CD8-positive, alpha-beta memory T cell (primary cell): Measurements from ENCODE around the gene ZEB2. TPM values are rescaled to one million over a fixed set of nuclear protein-coding genes. Genes with fewer than 3 reads are reported as not detected.
A peak's percentile ranks its signal among the peaks of the same experiment; 100 is the strongest.

Experiments used
- CTCF ChIA-PET: fragments of 350-600 bp; sonication (Branson Sonifier 250); formaldehyde crosslinking; loops from one replicate; lab custom pipeline; 2021; ENCODE audit warnings: antibody characterized with exemption; lab: Charles Lee
- POLR2A ChIA-PET: fragments of 350-600 bp; sonication (Branson Sonifier 250); formaldehyde crosslinking; loops from one replicate; lab custom pipeline; 2021; ENCODE audit warnings: antibody characterized with exemption; lab: Charles Lee
- DNase-seq, 5 donors: peaks; one replicate each; pipeline versions ENCODE4 v3.0.0 to v3.0.0-alpha.2; 2020 to 2022; ENCODE audit warnings: mixed read lengths in 1 of 5
- H3K27ac ChIP-seq: one replicate; pipeline ENCODE4 v1.7.0; 2013; ENCODE audit warnings: low read depth, mild to moderate bottlenecking, low read length, moderate library complexity
- H3K27me3 ChIP-seq: 2 replicates; pipeline ENCODE4 v1.7.0; 2013; ENCODE audit warnings: low read length, mild to moderate bottlenecking; ENCODE audit not compliant: insufficient read depth, poor library complexity, severe bottlenecking
- H3K36me3 ChIP-seq: 2 replicates; pipeline ENCODE4 v1.7.0; 2013; ENCODE audit warnings: mild to moderate bottlenecking, low read length, moderate library complexity; ENCODE audit not compliant: insufficient read depth
- H3K4me1 ChIP-seq: 2 replicates; pipeline ENCODE4 v1.7.0; 2013; ENCODE audit warnings: mild to moderate bottlenecking, low read length, moderate library complexity; ENCODE audit not compliant: insufficient read depth
- H3K4me3 ChIP-seq: 2 replicates; pipeline ENCODE4 v1.7.0; 2013; ENCODE audit warnings: mild to moderate bottlenecking, low read length
- H3K9me3 ChIP-seq: 2 replicates; pipeline ENCODE4 v1.7.0; 2013; ENCODE audit warnings: mild to moderate bottlenecking, low read length
- H3K27ac Mint-ChIP-seq, 8 donors: one replicate each; pipeline ENCODE4 v1.8.0; 2020 to 2021; ENCODE audit warnings: mixed read lengths in 8 of 8, mild to moderate bottlenecking in 6 of 8, inconsistent platforms in 3 of 8, moderate library complexity in 3 of 8
- H3K27me3 Mint-ChIP-seq, 2 donors: one replicate each; pipeline ENCODE4 v1.8.0; 2020 to 2021; ENCODE audit warnings: mixed read lengths in 2 of 2, mild to moderate bottlenecking in 1 of 2, moderate library complexity in 1 of 2
- H3K36me3 Mint-ChIP-seq, 3 donors: one replicate each; pipeline ENCODE4 v1.8.0; 2020 to 2021; ENCODE audit warnings: mixed read lengths in 3 of 3, inconsistent platforms in 1 of 3, mild to moderate bottlenecking in 1 of 3
- H3K4me1 Mint-ChIP-seq, 3 donors: one replicate each; pipeline ENCODE4 v1.8.0; 2020 to 2021; ENCODE audit warnings: mixed read lengths in 3 of 3, inconsistent platforms in 1 of 3, mild to moderate bottlenecking in 1 of 3
- H3K4me3 Mint-ChIP-seq, 7 donors: one replicate each; pipeline ENCODE4 v1.8.0; 2020 to 2021; ENCODE audit warnings: mixed read lengths in 7 of 7, mild to moderate bottlenecking in 6 of 7, moderate library complexity in 4 of 7, inconsistent platforms in 2 of 7
- H3K9me3 Mint-ChIP-seq, 5 donors: one replicate each; pipeline ENCODE4 v1.8.0; 2020 to 2022; ENCODE audit warnings: mixed read lengths in 5 of 5, mild to moderate bottlenecking in 3 of 5, moderate library complexity in 2 of 5, inconsistent platforms in 1 of 5
- polyA plus RNA-seq: library from polyadenylated mRNA; unstranded; fragments of 300-500 nt; fragmentation: Illumina TruSeq; gene quantifications from one replicate; pipeline ENCODE4 v1.2.3, GENCODE V29; 2021
- total RNA-seq, 2 experiments: library from RNA; stranded (reverse); gene quantifications; one replicate each; pipeline ENCODE4 v1.2.3, GENCODE V29; 2021

Gene ZEB2
- total and polyA plus RNA-seq, 3 experiments from 2014 or later: 20.6 to 35.8 (median 32.7) TPM

DNA sequence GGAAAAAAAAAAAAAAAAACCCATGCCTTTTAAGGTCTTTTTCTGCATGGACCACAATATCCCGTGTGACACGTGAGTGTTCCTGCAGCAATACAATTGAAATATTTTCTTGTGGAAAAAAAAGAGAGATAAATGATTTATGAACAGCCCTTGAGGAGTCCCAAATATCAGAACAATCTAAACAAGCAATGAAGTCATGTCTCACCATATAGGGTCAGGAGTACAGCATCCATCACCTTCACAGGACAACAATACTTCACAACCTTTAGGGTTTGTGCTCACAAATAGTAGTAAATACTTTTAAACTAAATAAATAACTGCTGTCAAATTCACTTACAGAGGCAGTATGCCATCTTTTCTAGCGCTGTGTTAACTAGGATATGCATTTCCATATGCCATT, 87.9 kb downstream of the ZEB2 start:
- Histone ChIP-seq H3K27ac (no peak overlapping the region), H3K4me1 (no peaks in the 10 kb centered on the region), H3K9me3 (no peaks in the 10 kb centered on the region), H3K27me3 (no peaks in the 10 kb centered on the region), H3K4me3 (no peak overlapping the region), H3K36me3 (no peaks in the 10 kb centered on the region)
- Mint-ChIP-seq H3K4me1 (peaks cover 2 to 23% (median 22%) of the 10 kb centered on the region in 3 donors), H3K9me3 (no peaks in the 10 kb centered on the region), H3K36me3 (peaks cover 2 to 25% (median 9%) of the 10 kb centered on the region in 3 donors), H3K27me3 (no peaks in the 10 kb centered on the region), H3K27ac (peak overlapping the region in 1 of 8 donors; percentile 10), H3K4me3 (peak overlapping the region in 1 of 7 donors; percentile 19)
- ChIA-PET CTCF (no interaction called here), POLR2A (interaction anchor here (0.7 kb wide), 1 partner anchor 15 kb away, joined by 12 read pairs; no protein-coding TSS in a partner anchor)
- DNase-seq: no peak

DNA sequence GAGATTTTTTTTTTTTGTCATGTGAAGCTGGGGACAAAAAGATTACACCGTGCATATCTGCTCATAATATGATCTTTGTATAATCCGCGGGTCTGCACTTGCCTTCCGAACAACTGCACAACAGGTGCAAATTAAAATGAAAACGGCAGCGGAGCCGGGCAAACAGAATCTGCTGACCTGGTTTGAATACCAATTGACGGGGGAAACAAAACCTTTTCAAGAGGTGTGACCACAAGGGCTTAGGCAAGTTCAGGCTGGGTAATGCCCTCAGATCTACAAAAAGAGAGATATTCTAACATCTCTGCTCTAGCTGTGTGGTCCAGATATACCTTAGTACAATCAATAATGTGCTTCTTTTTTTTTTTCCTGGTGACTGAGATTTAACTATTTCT, 88.5 kb downstream of the ZEB2 start:
- no peaks in the 10 kb centered on the region for H3K9me3 ChIP-seq
- Mint-ChIP-seq H3K27me3 (no peaks in the 10 kb centered on the region), H3K4me1 (peaks cover 5 to 25% (median 25%) of the 10 kb centered on the region in 3 donors), H3K9me3 (no peaks in the 10 kb centered on the region), H3K27ac (no peak overlapping the region), H3K4me3 (no peak overlapping the region), H3K36me3 (peaks cover 2 to 26% (median 9%) of the 10 kb centered on the region in 3 donors)
- no peaks in the 10 kb centered on the region for H3K4me1 ChIP-seq
- no peaks in the 10 kb centered on the region for H3K36me3 ChIP-seq
- ChIA-PET CTCF (no interaction called here), POLR2A (interaction anchor here (0.7 kb wide), 1 partner anchor 16 kb away, joined by 12 read pairs; no protein-coding TSS in a partner anchor)
- DNase-seq: peak in 1 of 5 donors; percentile 29
- peak overlapping the region; percentile 30 for H3K27ac ChIP-seq
- no peak overlapping the region for H3K4me3 ChIP-seq
- H3K27me3 ChIP-seq: no peaks in the 10 kb centered on the region

DNA sequence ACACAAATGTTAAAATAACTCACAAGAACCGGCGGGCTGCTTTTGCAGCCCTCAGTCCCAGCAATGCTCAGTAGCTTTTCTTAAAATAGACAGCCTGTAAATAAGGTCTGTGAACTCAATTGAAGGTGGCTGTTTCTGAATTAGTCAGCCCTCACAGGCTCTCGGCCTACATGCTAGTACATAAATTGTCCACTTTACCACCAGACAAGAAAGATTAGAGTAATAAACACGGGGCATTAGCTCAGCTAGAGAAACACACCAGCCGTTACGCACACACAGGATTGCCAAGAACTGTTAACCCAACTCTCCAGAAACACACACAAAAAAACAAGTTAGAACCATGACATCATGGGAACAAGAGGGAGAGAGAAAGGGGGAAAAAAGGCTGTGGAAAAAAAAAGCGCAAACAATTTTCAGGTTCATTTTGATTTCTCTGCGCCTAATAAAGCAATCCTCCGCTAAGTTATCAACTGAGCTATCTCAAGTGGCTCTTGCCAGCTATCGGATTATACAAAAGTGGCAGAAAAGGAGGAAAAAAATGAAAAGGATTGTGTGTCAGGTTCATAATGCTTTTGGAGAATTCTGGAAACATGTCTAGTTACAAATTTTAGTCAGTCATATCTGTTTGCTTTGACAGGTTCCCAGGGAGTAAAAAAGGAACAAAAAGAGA, 89.1 kb downstream of the ZEB2 start:
- no peaks in the 10 kb centered on the region for H3K27me3 ChIP-seq
- Mint-ChIP-seq H3K9me3 (no peaks in the 10 kb centered on the region), H3K4me3 (no peak overlapping the region), H3K36me3 (peaks cover 2 to 28% (median 9%) of the 10 kb centered on the region in 3 donors), H3K27me3 (no peaks in the 10 kb centered on the region), H3K4me1 (peaks cover 5 to 28% (median 25%) of the 10 kb centered on the region in 3 donors), H3K27ac (no peak overlapping the region)
- DNase-seq: no peak
- CTCF ChIA-PET: no interaction called here
- H3K4me3 ChIP-seq: no peak overlapping the region
- no peaks in the 10 kb centered on the region for H3K36me3 ChIP-seq
- no peaks in the 10 kb centered on the region for H3K4me1 ChIP-seq
- POLR2A ChIA-PET: interaction anchor here (0.8 kb wide), 1 partner anchor 29 kb away, joined by 5 read pairs; no protein-coding TSS in a partner anchor
- peak overlapping the region; percentile 30 for H3K27ac ChIP-seq
- H3K9me3 ChIP-seq: no peaks in the 10 kb centered on the region

DNA sequence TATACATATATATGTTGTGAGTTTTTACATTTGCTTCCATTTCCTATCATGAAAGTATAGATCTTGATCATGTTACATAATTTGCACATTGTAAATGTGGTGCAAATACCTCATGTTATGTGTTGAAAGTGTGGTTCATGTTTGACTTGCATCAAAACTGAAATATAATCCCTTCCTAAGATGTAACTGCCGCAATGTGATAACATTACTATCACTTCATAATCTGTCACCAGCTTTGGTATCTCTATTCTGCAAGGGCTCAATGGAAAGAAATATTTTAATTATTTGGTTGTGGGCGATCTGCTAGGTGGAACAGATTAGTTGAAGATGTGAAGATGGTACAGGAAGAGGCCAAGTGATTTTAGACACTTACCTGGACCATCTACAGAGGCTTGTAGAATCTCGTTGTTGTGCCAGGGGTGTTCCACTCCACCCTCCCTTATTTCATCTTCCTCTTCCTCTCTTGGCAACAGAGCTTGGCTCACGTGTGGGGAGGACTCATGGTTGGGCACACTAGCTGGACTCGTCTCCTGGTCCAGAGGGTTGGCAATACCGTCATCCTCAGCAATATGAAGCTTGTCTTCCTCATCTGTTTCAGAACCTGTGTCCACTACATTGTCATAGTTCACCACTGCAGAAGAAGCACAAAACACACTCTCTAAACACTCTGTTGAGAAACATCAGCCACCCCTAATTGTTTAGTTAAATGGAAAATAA, 90.4 kb downstream of the ZEB2 start:
- H3K27ac Mint-ChIP-seq: no peak overlapping the region
- CTCF ChIA-PET: no interaction called here

DNA sequence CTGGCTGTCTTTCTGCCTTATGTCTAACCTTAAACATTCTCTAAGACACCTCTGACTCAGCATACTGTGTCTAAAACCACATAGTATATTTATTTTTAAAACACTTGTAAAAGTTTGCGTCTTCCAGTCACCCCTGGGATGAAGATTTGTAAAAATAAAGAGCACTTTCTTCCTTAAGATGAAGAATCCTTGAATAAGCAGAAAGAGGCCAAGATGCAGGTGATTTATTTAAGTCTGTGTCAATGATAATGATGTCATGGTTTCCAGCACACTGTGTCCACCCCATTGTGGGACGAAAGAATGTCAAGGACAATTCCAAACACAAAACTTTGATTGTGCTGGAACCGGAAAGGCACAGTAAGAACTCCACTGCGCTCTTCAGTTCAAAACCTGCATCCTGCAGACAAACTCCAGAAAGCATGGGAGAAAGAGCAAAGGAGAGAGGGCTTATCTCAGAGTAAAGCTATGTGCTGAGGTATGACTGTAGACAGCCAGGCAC, 92.9 kb downstream of the ZEB2 start:
- H3K27ac Mint-ChIP-seq: peak overlapping the region in 2 of 8 donors; percentile 34 to 79
- peaks cover 8 to 15% (median 9%) of the 10 kb centered on the region in 3 donors for H3K4me1 Mint-ChIP-seq
- no peaks in the 10 kb centered on the region for H3K36me3 ChIP-seq
- no peaks in the 10 kb centered on the region for H3K9me3 ChIP-seq
- no peaks in the 10 kb centered on the region for H3K4me1 ChIP-seq
- no peak overlapping the region for H3K4me3 Mint-ChIP-seq
- H3K27ac ChIP-seq: no peak overlapping the region
- ChIA-PET CTCF (no interaction called here), POLR2A (no interaction called here)
- H3K27me3 Mint-ChIP-seq: no peaks in the 10 kb centered on the region
- H3K4me3 ChIP-seq: no peak overlapping the region
- H3K9me3 Mint-ChIP-seq: no peaks in the 10 kb centered on the region
- H3K27me3 ChIP-seq: no peaks in the 10 kb centered on the region
- H3K36me3 Mint-ChIP-seq: peaks cover 8 to 32% (median 8%) of the 10 kb centered on the region in 3 donors
- DNase-seq: no peak

More for the DNA sequence above, 90.4 kb downstream of the ZEB2 start:
- H3K4me1 ChIP-seq: no peaks in the 10 kb centered on the region
- no peak overlapping the region for H3K4me3 Mint-ChIP-seq
- H3K36me3 Mint-ChIP-seq: peaks cover 2 to 23% (median 4%) of the 10 kb centered on the region in 3 donors
- no peaks in the 10 kb centered on the region for H3K9me3 Mint-ChIP-seq
- H3K27me3 ChIP-seq: no peaks in the 10 kb centered on the region
- H3K4me3 ChIP-seq: no peak overlapping the region
- no peaks in the 10 kb centered on the region for H3K9me3 ChIP-seq
- no peaks in the 10 kb centered on the region for H3K36me3 ChIP-seq
- H3K27ac ChIP-seq: no peak overlapping the region
- POLR2A ChIA-PET: interaction anchor here (0.8 kb wide), 1 partner anchor 30 kb away, joined by 5 read pairs; no protein-coding TSS in a partner anchor
- DNase-seq: no peak
- no peaks in the 10 kb centered on the region for H3K27me3 Mint-ChIP-seq
- peaks cover 5 to 24% (median 21%) of the 10 kb centered on the region in 3 donors for H3K4me1 Mint-ChIP-seq

DNA sequence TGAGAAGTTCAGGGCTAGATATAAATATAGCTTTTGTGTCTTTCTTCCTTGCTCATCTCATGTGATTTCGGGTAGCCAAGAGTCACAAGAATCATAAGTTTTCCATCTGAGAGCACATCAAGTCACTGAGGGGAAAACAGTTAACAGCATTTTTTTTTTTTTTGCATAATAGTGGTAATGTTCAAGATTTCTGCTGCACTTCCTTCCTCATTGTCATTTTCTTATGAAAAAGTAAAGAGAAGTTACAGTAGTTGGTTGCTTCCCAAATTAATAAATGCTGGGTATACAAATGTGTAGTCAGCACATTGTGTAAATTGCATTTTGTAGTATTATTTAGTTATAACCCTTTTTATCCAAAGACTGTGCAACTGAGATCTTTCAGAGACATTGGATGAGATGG, 93.6 kb downstream of the ZEB2 start:
- Mint-ChIP-seq H3K4me3 (no peak overlapping the region), H3K4me1 (peaks cover 5 to 15% (median 10%) of the 10 kb centered on the region in 3 donors), H3K27me3 (no peaks in the 10 kb centered on the region), H3K36me3 (peaks cover 8 to 32% (median 8%) of the 10 kb centered on the region in 3 donors), H3K9me3 (no peaks in the 10 kb centered on the region), H3K27ac (peak overlapping the region in 1 of 8 donors; percentile 1)
- ChIA-PET CTCF (no interaction called here), POLR2A (no interaction called here)
- no peaks in the 10 kb centered on the region for H3K27me3 ChIP-seq
- H3K27ac ChIP-seq: no peak overlapping the region
- H3K9me3 ChIP-seq: no peaks in the 10 kb centered on the region
- no peak for DNase-seq
- H3K4me3 ChIP-seq: no peak overlapping the region
- no peaks in the 10 kb centered on the region for H3K4me1 ChIP-seq
- H3K36me3 ChIP-seq: no peaks in the 10 kb centered on the region

DNA sequence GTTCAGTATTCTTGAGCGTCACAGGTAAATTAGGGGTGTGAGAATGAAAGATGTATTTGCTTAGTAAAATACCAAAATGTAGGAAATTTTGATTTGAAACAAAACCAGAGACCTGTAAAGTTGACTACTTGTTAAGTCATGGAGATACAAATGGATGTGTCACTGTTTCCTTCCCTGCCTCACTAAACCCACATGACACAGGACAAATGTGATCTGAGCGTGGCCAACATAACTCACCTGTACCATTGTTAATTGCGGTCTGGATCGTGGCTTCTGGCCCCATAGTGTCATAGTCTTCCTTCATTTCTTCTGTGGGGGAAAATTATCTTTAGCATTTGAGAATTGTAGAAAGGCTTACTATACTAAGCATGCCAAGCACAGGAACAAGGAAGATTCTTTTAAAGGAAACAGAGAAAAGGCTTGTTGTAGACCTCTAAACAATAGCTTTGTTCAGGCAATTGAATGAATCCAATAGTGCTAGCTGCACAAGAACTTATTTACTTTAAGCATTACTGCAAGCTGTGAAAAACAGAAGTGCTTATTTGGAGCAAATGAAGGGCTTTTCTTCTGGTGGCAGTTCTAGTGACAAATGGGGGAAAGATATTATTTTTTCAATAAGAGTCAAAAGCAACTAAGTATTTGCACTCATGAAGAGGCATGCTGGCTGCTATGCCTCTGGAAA, 95.2 kb downstream of the ZEB2 start:
- H3K27ac Mint-ChIP-seq: peak overlapping the region in 4 of 8 donors; percentile 21 to 68 (median 35)
- DNase-seq: no peak
- no peak overlapping the region for H3K4me3 Mint-ChIP-seq
- no peaks in the 10 kb centered on the region for H3K9me3 Mint-ChIP-seq
- POLR2A ChIA-PET: no interaction called here
- H3K27me3 Mint-ChIP-seq: no peaks in the 10 kb centered on the region
- peaks cover 11 to 40% (median 17%) of the 10 kb centered on the region in 3 donors for H3K36me3 Mint-ChIP-seq
- Histone ChIP-seq H3K27ac (no peak overlapping the region), H3K9me3 (no peaks in the 10 kb centered on the region), H3K4me1 (no peaks in the 10 kb centered on the region), H3K27me3 (no peaks in the 10 kb centered on the region), H3K4me3 (no peak overlapping the region), H3K36me3 (no peaks in the 10 kb centered on the region)
- H3K4me1 Mint-ChIP-seq: peaks cover 5 to 15% (median 10%) of the 10 kb centered on the region in 3 donors
- CTCF ChIA-PET: interaction anchor here (1.4 kb wide), 1 partner anchor 12 kb away, joined by 3 read pairs; no protein-coding TSS in a partner anchor
